ENCODE measurements around the gene CARD11. TPM values are rescaled to one million over a fixed set of nuclear protein-coding genes. Genes with fewer than 3 reads are reported as not detected.

Gene CARD11
- total and polyA plus RNA-seq, 2 of the 4 experiments (the other 2 are of a cell fraction) = 0.18 to 0.26 TPM

DNA sequence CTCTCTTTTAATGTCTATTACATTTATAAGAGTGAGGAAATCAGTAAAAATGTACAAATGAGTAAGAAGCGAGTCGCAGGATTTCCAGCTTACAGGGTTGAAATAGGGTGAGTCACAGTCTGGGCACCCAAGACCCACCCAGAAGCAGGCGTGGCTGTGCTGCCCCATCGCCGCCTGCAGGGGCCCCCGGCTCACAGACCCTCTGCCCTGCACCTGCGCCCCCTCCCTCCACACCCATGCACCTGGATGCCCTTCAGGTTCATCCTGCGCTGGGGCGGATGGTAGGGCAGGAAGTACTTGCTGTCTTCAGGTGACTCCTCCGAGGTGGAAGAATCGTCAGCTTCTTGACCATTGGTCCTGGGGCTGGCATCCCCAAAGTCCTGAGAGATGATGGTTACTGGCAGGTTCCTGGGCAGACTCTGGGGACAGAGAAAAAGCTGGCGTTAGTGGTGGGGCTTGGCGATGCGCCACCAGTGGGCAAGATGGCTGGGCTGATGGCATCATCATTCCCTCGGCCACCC lies 109.4 kb downstream of the CARD11 start:
- Histone ChIP-seq H3K79me1 (ENCODE audit: low read depth in 1 of 2, low read length in 2 of 2) (no peaks in the 10 kb centered on the region), H2BK20ac (ENCODE audit: low read depth, low read length) (no peak overlapping the region), H3K9me3 (ENCODE audit: control insufficient read depth, insufficient read depth, low read length) (no peaks in the 10 kb centered on the region), H3K4me2 (ENCODE audit: low read depth, low read length) (no peak overlapping the region), H4K91ac (ENCODE audit: insufficient read depth, low read depth, low read length) (no peak overlapping the region), H4K5ac (ENCODE audit: low read depth, low read length) (no peak overlapping the region), H3K27me3 (ENCODE audit: control insufficient read depth, insufficient read depth, low read length) (peaks cover 5% of the 10 kb centered on the region; the same call in 1 of the 2 replicates), H4K8ac (ENCODE audit: low read depth in 2 of 2, low read length in 2 of 2) (no peak overlapping the region), H3K4ac (ENCODE audit: low read depth, low read length) (no peak overlapping the region), H3K4me3 (ENCODE audit: insufficient read depth, low read depth, low read length) (no peak overlapping the region), H3K14ac (replicated peaks; ENCODE audit: low read depth, low read length) (no peak overlapping the region), H2AK9ac (replicated peaks; ENCODE audit: low read depth, low read length, poor library complexity) (no peak overlapping the region), H3K56ac (ENCODE audit: extremely low read depth, insufficient read depth, low read length) (no peak overlapping the region), H3K18ac (ENCODE audit: low read depth, low read length) (no peak overlapping the region), H3K23ac (ENCODE audit: low read depth, low read length) (no peak overlapping the region), H2AFZ (replicated peaks; ENCODE audit: low read length, poor library complexity) (no peak overlapping the region), H3K9me1 (ENCODE audit: insufficient read depth, low read length) (no peaks in the 10 kb centered on the region), H2AK5ac (ENCODE audit: low read depth, low read length) (no peak overlapping the region), H3K27ac (ENCODE audit: insufficient read depth, low read length) (no peak overlapping the region), H3K9ac (ENCODE audit: low read depth, low read length) (no peak overlapping the region), H2BK120ac (ENCODE audit: low read depth, low read length) (no peak overlapping the region), H2BK5ac (ENCODE audit: low read depth, low read length, poor library complexity, severe bottlenecking) (no peak overlapping the region), H3K36me3 (ENCODE audit: control insufficient read depth, insufficient read depth, low read length) (no peaks in the 10 kb centered on the region), H3K4me1 (ENCODE audit: control insufficient read depth, insufficient read depth, low read length) (no peaks in the 10 kb centered on the region), H2BK15ac (ENCODE audit: low read depth, low read length) (no peak overlapping the region), H4K20me1 (ENCODE audit: insufficient read depth, low read length) (no peaks in the 10 kb centered on the region)
- in situ Hi-C loops (cut with MboI; ENCODE audit: low sequenced_read_pairs) = no loop called here
- intact Hi-C loops (cut with micrococcal nuclease) = no loop called here
- BruUV-seq (replicated peaks) = no TSS peak
- 100% methylated on average over 1 of the region's 15 CpGs; no CpG with 5 or more reads in 1 of the 2 experiments for WGBS, 2 experiments (ENCODE audit: extremely low coverage in 2 of 2, insufficient read length in 1 of 2)
- TF ChIP-seq FOS (IDR thresholded peaks at IDR 0.05; ENCODE audit: low read depth, low read length) = 0 out of 2 replicates have a peak, but pooled peaks have one; percentile 4
- TF ChIP-seq RFX5 (IDR thresholded peaks at IDR 0.05; ENCODE audit: low read depth, low read length) = no peak
- dilution Hi-C loops (cut with HindIII; ENCODE audit: low sequenced_read_pairs, unreplicated experiment) = no loop called here
- ChIA-PET POLR2A (ENCODE audit: unreplicated experiment) (no interaction called here), CTCF (no interaction called here)
- DNase-seq (peak; percentile 70), ATAC-seq (ENCODE audit: low read depth) (peak; percentile 80)

All from IMR-90 (cell line).